GM12864 (cell line): ENCODE results near the gene NOL9.

Experiments used
- DNase-seq: peaks from one replicate; pipeline ENCODE4 v3.0.0-alpha.2; 2011; ENCODE audit warnings: low read depth
- H3K4me3 ChIP-seq: 2 replicates; pipeline ENCODE4 v1.5.1; 2011; ENCODE audit warnings: mild to moderate bottlenecking, low read depth, low read length, control low read depth
- CTCF ChIP-seq: IDR thresholded peaks from 2 replicates; pipeline ENCODE4 v1.5.1; 2011; ENCODE audit warnings: low read depth, mild to moderate bottlenecking, moderate library complexity, low read length, control low read depth, inconsistent platforms; ENCODE audit errors: missing control alignments

Gene NOL9

GRCh38 chr1:6577831-6578525 lies 23.7 kb upstream of the NOL9 start:
- no peak for TF ChIP-seq CTCF

GRCh38 chr1:6574818-6575217 lies 20.5 kb upstream of the NOL9 start:
- H3K4me3 ChIP-seq = no peak overlapping the region
- DNase-seq = no peak
- TF ChIP-seq CTCF = no peak

More at GRCh38 chr1:6577831-6578525, 23.7 kb upstream of the NOL9 start:
- H3K4me3 ChIP-seq = no peak overlapping the region
- DNase-seq = no peak

GRCh38 chr1:6574025-6574620 lies 19.8 kb upstream of the NOL9 start:
- TF ChIP-seq CTCF = no peak
- no peak overlapping the region for H3K4me3 ChIP-seq
- no peak for DNase-seq

GRCh38 chr1:6572653-6573383 lies 18.5 kb upstream of the NOL9 start:
- no peak for TF ChIP-seq CTCF
- DNase-seq = no peak
- H3K4me3 ChIP-seq = no peak overlapping the region

GRCh38 chr1:6570987-6571386 lies 16.7 kb upstream of the NOL9 start:
- DNase-seq = no peak
- TF ChIP-seq CTCF = no peak
- no peak overlapping the region for H3K4me3 ChIP-seq

- H3K4me3 ChIP-seq = no peak overlapping the region
- no peak for DNase-seq
- TF ChIP-seq CTCF = no peak
These were observed 15.8 kb upstream of the NOL9 start for GRCh38 chr1:6570100-6570499.
